PC-3 (cell line): ENCODE data around the gene TMEM170B. TPM values are rescaled to one million over a fixed set of nuclear protein-coding genes. Genes with fewer than 3 reads are reported as not detected.

Experiments used
- ATAC-seq: fragments of 200-7000 bp; cut with Tn5 transposase; 2 replicates; pipeline ENCODE4 v1.9.1; 2020; ENCODE audit warnings: mild to moderate bottlenecking, moderate library complexity
- BruUV-seq: library from RNA; stranded (reverse); fragments of 400-500 nt; replicated peaks from 2 replicates; lab custom pipeline; 2021; lab: Mats Ljungman, UMichigan
- CTCF ChIA-PET: fragments of 300-600 bp; sonication (Branson Sonifier 250); formaldehyde crosslinking; loops from one replicate; lab custom pipeline; 2022; ENCODE audit warnings: antibody characterized with exemption; lab: Charles Lee
- POLR2A ChIA-PET: fragments of 300-600 bp; sonication (Branson Sonifier 250); formaldehyde crosslinking; loops from one replicate; lab custom pipeline; 2022; ENCODE audit warnings: antibody characterized with exemption; ENCODE audit not compliant: unreplicated experiment; lab: Charles Lee
- DNase-seq: peaks from one replicate; pipeline ENCODE4 v3.0.0-alpha.2; 2015
- H2AFZ ChIP-seq: fragments of 300-600 bp; sonication (generic); 2 replicates; pipeline ENCODE4 v1.6.0; 2016; ENCODE audit warnings: antibody characterized with exemption, low read length
- H3F3A ChIP-seq: fragments of 300-600 bp; sonication (generic); one replicate; pipeline ENCODE4 v1.6.0; 2017; ENCODE audit warnings: antibody characterized with exemption, low read length, control low read depth, mild to moderate bottlenecking; ENCODE audit not compliant: unreplicated experiment
- H3K27ac ChIP-seq: fragments of 300-600 bp; sonication (generic); 2 replicates; pipeline ENCODE4 v1.5.1; 2016; ENCODE audit warnings: mild to moderate bottlenecking, low read length
- H3K27me3 ChIP-seq: fragments of 300-600 bp; sonication (generic); 2 replicates; pipeline ENCODE4 v1.6.1; 2016; ENCODE audit warnings: low read length, mixed read lengths
- H3K36me3 ChIP-seq: fragments of 300-600 bp; sonication (generic); 2 replicates; pipeline ENCODE4 v1.6.1; 2016; ENCODE audit warnings: low read depth, mixed run types, low read length, mixed read lengths
- H3K4me1 ChIP-seq: fragments of 300-600 bp; sonication (generic); 2 replicates; pipeline ENCODE4 v1.5.1; 2016; ENCODE audit warnings: low read length; ENCODE audit not compliant: insufficient read depth
- H3K4me2 ChIP-seq: fragments of 300-600 bp; sonication (generic); 2 replicates; pipeline ENCODE4 v1.6.0; 2016; ENCODE audit warnings: low read length
- H3K4me3 ChIP-seq: fragments of 300-600 bp; sonication (generic); 2 replicates; pipeline ENCODE4 v1.5.1; 2016; ENCODE audit warnings: mild to moderate bottlenecking, low read length, mixed read lengths
- H3K79me2 ChIP-seq: fragments of 300-600 bp; sonication (generic); 2 replicates; pipeline ENCODE4 v1.6.1; 2017; ENCODE audit warnings: low read length, mixed read lengths
- H3K9ac ChIP-seq: fragments of 300-600 bp; sonication (generic); 2 replicates; pipeline ENCODE4 v1.6.0; 2016; ENCODE audit warnings: mild to moderate bottlenecking, low read length
- H3K9me2 ChIP-seq: fragments of 300-600 bp; sonication (generic); replicated peaks from 2 replicates; pipeline ENCODE4 v1.6.1; 2016; ENCODE audit warnings: mixed run types, low read length, mixed read lengths
- H3K9me3 ChIP-seq: fragments of 300-600 bp; sonication (generic); 2 replicates; pipeline ENCODE4 v1.6.1; 2016; ENCODE audit warnings: low read length, mixed read lengths
- H4K20me1 ChIP-seq: fragments of 300-600 bp; sonication (generic); 2 replicates; pipeline ENCODE4 v1.6.1; 2016; ENCODE audit warnings: low read length, mixed read lengths
- EZH2 ChIP-seq: fragments of 300-600 bp; sonication (generic); IDR thresholded peaks from one replicate; pipeline ENCODE4 v1.6.1; 2017; ENCODE audit warnings: antibody characterized with exemption, mild to moderate bottlenecking, low read length; ENCODE audit not compliant: unreplicated experiment
- EZH2phosphoT487 ChIP-seq: fragments of 300-600 bp; sonication (generic); IDR thresholded peaks from 2 replicates; pipeline ENCODE4 v1.6.1; 2018; ENCODE audit warnings: mild to moderate bottlenecking, antibody characterized with exemption, low read length, borderline replicate concordance
- intact Hi-C: fragments of 100-400 bp; cut with micrococcal nuclease; formaldehyde crosslinking; loops from 2 replicates; pipeline ENCODE4 v1.9.0; 2023
- total RNA-seq: library from RNA; depleted of rRNA; stranded (reverse); fragments of >200 nt; gene quantifications from 2 replicates; pipeline ENCODE4 v1.2.3, GENCODE V29; 2014
- TF ChIP-seq, protein P1 (sequence below): fragments of 300-600 bp; sonication (generic); conservative IDR thresholded peaks from 2 replicates; pipeline ENCODE4 v1.5.1; 2017; ENCODE audit warnings: antibody characterized with exemption, low read depth, mild to moderate bottlenecking, low read length

Gene TMEM170B
- total RNA-seq, 1 experiment from 2014 or later: 0.66 TPM

DNA sequence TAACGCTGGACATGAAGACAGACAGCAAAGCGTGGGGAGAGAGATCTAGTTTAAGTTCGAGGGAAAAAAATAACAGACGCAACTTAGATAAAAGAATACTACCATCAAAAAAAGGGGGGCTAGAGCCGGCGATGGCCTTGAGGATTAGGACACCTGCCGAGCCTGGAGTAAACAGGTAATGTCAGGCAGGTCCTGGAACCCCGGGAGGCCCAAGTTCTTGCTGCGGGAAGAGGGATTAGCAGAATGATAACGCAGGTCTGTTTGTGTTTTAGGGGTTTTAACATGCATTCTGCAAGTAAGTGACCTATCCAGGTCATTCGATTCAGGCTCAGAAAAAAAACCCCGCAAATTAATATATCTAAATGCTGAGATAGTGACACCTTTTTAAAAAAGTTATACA, 754 bp upstream of the TMEM170B start:
- Histone ChIP-seq H3F3A (peaks cover 11% of the 10 kb centered on the region), H4K20me1 (no peaks in the 10 kb centered on the region), H3K9me3 (no peaks in the 10 kb centered on the region), H3K4me1 (peaks cover 9% of the 10 kb centered on the region), H3K9ac (0 out of 2 replicates have a peak overlapping the region, but pooled peaks have one; percentile 21), H3K4me2 (peak overlapping the region; percentile 88), H3K4me3 (peak overlapping the region; percentile 70), H3K27me3 (peaks cover 10% of the 10 kb centered on the region; the same call in 1 of the 2 replicates), H3K79me2 (no peaks in the 10 kb centered on the region), H3K36me3 (no peaks in the 10 kb centered on the region), H3K9me2 (no peaks in the 10 kb centered on the region), H2AFZ (peak overlapping the region; percentile 87), H3K27ac (no peak overlapping the region)
- CTCF ChIA-PET: no interaction called here
- intact Hi-C loops: loop anchor here (5.0 kb wide), 1 partner anchor 39 kb away; no protein-coding TSS in a partner anchor
- TF ChIP-seq, protein P1, sequence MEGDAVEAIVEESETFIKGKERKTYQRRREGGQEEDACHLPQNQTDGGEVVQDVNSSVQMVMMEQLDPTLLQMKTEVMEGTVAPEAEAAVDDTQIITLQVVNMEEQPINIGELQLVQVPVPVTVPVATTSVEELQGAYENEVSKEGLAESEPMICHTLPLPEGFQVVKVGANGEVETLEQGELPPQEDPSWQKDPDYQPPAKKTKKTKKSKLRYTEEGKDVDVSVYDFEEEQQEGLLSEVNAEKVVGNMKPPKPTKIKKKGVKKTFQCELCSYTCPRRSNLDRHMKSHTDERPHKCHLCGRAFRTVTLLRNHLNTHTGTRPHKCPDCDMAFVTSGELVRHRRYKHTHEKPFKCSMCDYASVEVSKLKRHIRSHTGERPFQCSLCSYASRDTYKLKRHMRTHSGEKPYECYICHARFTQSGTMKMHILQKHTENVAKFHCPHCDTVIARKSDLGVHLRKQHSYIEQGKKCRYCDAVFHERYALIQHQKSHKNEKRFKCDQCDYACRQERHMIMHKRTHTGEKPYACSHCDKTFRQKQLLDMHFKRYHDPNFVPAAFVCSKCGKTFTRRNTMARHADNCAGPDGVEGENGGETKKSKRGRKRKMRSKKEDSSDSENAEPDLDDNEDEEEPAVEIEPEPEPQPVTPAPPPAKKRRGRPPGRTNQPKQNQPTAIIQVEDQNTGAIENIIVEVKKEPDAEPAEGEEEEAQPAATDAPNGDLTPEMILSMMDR: no peak
- TF ChIP-seq EZH2phosphoT487 (no peak), EZH2 (no peak)
- BruUV-seq: no TSS peak
- ATAC-seq: no peak
- POLR2A ChIA-PET: no interaction called here
- DNase-seq: no peak

DNA sequence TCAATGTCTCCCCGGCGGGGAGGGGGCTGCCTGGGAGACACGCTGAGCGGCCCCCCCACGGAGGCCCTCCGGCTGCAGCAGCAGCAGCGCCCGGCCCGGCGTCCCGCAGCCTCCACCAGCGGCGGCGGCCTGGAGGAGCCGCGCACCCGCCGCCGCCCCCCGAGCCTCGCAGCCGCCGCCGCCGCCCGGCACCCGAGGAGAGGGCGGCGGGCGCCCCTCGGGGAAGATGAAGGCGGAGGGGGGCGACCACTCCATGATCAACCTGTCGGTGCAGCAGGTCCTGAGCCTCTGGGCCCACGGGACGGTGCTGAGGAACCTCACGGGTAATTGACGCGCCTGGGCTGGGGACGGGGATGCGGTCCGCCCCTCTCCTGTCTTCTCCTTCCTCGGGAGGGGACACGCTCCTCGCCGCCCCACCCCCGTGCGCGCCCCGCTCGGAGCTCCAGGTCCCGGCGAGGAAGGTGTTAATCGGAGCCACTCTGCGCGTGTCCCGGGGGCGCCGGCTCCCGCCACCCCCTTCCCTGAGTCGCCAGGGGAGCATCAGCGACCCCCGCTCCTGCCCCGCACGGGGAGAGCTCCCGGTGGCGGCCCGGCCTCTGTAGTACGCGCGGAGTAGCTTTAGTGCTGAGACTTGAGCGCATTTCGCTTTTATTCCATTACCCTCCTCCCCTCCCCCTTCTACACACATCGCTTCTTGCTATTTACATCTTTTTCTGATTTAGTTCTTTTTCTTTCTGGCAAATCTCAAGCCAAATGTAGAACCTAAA, 686 bp downstream of the TMEM170B start:
- ChIA-PET POLR2A (interaction anchor here (0.6 kb wide), 1 partner anchor 318 kb away, joined by 3 read pairs; no protein-coding TSS in a partner anchor), CTCF (no interaction called here)
- H3K4me2 ChIP-seq: peak overlapping the region; percentile 88
- TF ChIP-seq, protein P1: no peak
- TF ChIP-seq EZH2 (peak; percentile 87), EZH2phosphoT487 (peak; percentile 49; the same call in 1 of the 2 replicates)
- peak overlapping the region; percentile 87 for H2AFZ ChIP-seq
- DNase-seq: no peak
- H3K27ac ChIP-seq: no peak overlapping the region
- H3F3A ChIP-seq: peaks cover 11% of the 10 kb centered on the region
- intact Hi-C loops: loop anchor here (5.0 kb wide), 1 partner anchor 41 kb away; no protein-coding TSS in a partner anchor
- H3K9me2 ChIP-seq: no peaks in the 10 kb centered on the region
- H4K20me1 ChIP-seq: no peaks in the 10 kb centered on the region
- H3K27me3 ChIP-seq: peaks cover 10% of the 10 kb centered on the region; the same call in 1 of the 2 replicates
- H3K36me3 ChIP-seq: no peaks in the 10 kb centered on the region
- H3K4me3 ChIP-seq: peak overlapping the region; percentile 70
- H3K9ac ChIP-seq: no peak overlapping the region
- ATAC-seq: peak; percentile 2; the same call in 1 of the 2 replicates
- BruUV-seq: no TSS peak
- no peaks in the 10 kb centered on the region for H3K9me3 ChIP-seq
- peaks cover 9% of the 10 kb centered on the region for H3K4me1 ChIP-seq
- no peaks in the 10 kb centered on the region for H3K79me2 ChIP-seq
